Adrenal gland (tissue), 5 donors: ENCODE results near the gene FAM114A1.

Experiments used
- POLR2A ChIP-seq, 2 donors: fragments of 450-650 bp; IDR thresholded peaks; one replicate each; pipeline ENCODE4 v1.6.1; 2017; ENCODE audit warnings: antibody characterized with exemption in 2 of 2, mild to moderate bottlenecking in 2 of 2, moderate library complexity in 1 of 2
- TF ChIP-seq, protein P1 (sequence below), 6 experiments: fragments of 450-650 bp in 4 of 6; fragments of 200-600 bp in 2 of 6; sonication (generic) in 1 of 6; IDR thresholded peaks; 1 replicate in 5 of 6; 2 replicates in 1 of 6; pipeline versions ENCODE4 v1.5.1 to v1.8.0; 2016 to 2021; ENCODE audit warnings: antibody characterized with exemption in 6 of 6, mild to moderate bottlenecking in 2 of 6, moderate library complexity in 1 of 6
- donor health status: DM: no; HTN: no; CAD: no.

DNA sequence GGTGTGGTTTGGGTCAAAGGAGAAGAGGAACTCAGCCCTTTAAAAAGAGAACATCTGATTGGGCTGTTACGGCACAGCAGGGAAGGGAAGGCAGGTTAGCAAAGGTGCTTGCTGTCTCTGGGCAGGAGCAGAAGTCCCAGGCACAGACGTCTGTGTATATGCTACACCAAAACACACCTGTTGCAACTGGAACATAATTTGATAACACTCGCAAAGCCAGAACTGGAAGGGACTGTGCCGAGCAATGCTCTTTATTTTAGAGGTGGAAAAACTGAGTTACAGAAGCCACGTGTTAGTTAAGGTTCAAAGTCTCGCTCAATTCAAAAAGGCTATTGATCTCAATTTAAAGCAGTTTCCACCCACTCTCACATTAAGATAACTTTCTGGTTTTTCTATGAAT is 2.2 kb upstream of the FAM114A1 start:
- TF ChIP-seq POLR2A (IDR thresholded peaks at IDR 0.05): no peak
- TF ChIP-seq, protein P1, sequence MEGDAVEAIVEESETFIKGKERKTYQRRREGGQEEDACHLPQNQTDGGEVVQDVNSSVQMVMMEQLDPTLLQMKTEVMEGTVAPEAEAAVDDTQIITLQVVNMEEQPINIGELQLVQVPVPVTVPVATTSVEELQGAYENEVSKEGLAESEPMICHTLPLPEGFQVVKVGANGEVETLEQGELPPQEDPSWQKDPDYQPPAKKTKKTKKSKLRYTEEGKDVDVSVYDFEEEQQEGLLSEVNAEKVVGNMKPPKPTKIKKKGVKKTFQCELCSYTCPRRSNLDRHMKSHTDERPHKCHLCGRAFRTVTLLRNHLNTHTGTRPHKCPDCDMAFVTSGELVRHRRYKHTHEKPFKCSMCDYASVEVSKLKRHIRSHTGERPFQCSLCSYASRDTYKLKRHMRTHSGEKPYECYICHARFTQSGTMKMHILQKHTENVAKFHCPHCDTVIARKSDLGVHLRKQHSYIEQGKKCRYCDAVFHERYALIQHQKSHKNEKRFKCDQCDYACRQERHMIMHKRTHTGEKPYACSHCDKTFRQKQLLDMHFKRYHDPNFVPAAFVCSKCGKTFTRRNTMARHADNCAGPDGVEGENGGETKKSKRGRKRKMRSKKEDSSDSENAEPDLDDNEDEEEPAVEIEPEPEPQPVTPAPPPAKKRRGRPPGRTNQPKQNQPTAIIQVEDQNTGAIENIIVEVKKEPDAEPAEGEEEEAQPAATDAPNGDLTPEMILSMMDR (IDR thresholded peaks at IDR 0.05): no peak
